Liver (tissue), 9 donors: ENCODE measurements around the gene WSCD1. TPM values are rescaled to one million over a fixed set of nuclear protein-coding genes. Genes with fewer than 3 reads are reported as not detected.

Experiments used
- DNase-seq: peaks from one replicate; pipeline ENCODE4 v3.0.0-alpha.2; 2017; ENCODE audit warnings: low spot score
- H3K27ac ChIP-seq, 2 donors: one replicate each; pipeline ENCODE4 v1.7.0; 2013; ENCODE audit warnings: inconsistent platforms in 2 of 2, low read length in 2 of 2, control low read depth in 1 of 2, low read depth in 1 of 2, mild to moderate bottlenecking in 1 of 2
- H3K27me3 ChIP-seq, 4 donors: one replicate each; pipeline versions ENCODE4 v1.6.1 to v1.7.0; 2013; ENCODE audit warnings: low read length in 3 of 4, inconsistent platforms in 1 of 4, mild to moderate bottlenecking in 1 of 4, moderate library complexity in 1 of 4; ENCODE audit not compliant: control insufficient read depth in 4 of 4, insufficient read depth in 4 of 4
- H3K36me3 ChIP-seq, 4 donors: one replicate each; pipeline versions ENCODE4 v1.6.1 to v1.7.0; 2013; ENCODE audit warnings: low read length in 3 of 4, mild to moderate bottlenecking in 3 of 4, low read depth in 1 of 4, moderate library complexity in 1 of 4; ENCODE audit not compliant: control insufficient read depth in 4 of 4, insufficient read depth in 3 of 4
- H3K4me1 ChIP-seq, 4 donors: one replicate each; pipeline versions ENCODE4 v1.6.1 to v1.7.0; 2013; ENCODE audit warnings: low read length in 3 of 4, mild to moderate bottlenecking in 3 of 4, moderate library complexity in 1 of 4; ENCODE audit not compliant: control insufficient read depth in 4 of 4, insufficient read depth in 4 of 4
- H3K4me3 ChIP-seq, 3 donors: one replicate each; pipeline versions ENCODE4 v1.6.1 to v1.7.0; 2013; ENCODE audit warnings: low read length in 3 of 3, control low read depth in 1 of 3, low read depth in 1 of 3, mild to moderate bottlenecking in 1 of 3
- H3K9ac ChIP-seq, 2 donors: one replicate each; pipeline ENCODE4 v1.7.0; 2013; ENCODE audit warnings: low read length in 2 of 2, mild to moderate bottlenecking in 2 of 2, moderate library complexity in 2 of 2, control low read depth in 1 of 2, low read depth in 1 of 2
- H3K9me3 ChIP-seq, 4 donors: one replicate each; pipeline versions ENCODE4 v1.6.1 to v1.7.0; 2013; ENCODE audit warnings: low read length in 3 of 4; ENCODE audit not compliant: control insufficient read depth in 4 of 4
- CTCF ChIP-seq: fragments of 150-350 bp; IDR thresholded peaks from 2 replicates; pipeline ENCODE4 v1.5.1; 2017; ENCODE audit warnings: improper control_type of control experiment, low read depth, low read length; ENCODE audit not compliant: missing input control
- EGR1 ChIP-seq, 2 donors: IDR thresholded peaks; 2 replicates each; pipeline ENCODE4 v1.6.1; 2016 to 2018; ENCODE audit warnings: antibody characterized with exemption in 2 of 2, low read depth in 2 of 2
- FOXA1 ChIP-seq: IDR thresholded peaks from 2 replicates; pipeline ENCODE4 v1.6.1; 2016; ENCODE audit warnings: antibody characterized with exemption
- GABPA ChIP-seq, 2 donors: IDR thresholded peaks in 1 of 2; conservative IDR thresholded peaks in 1 of 2; 2 replicates each; pipeline ENCODE4 v1.6.1; 2016; ENCODE audit warnings: antibody characterized with exemption in 2 of 2, mild to moderate bottlenecking in 1 of 2, moderate library complexity in 1 of 2
- JUND ChIP-seq, 2 donors: IDR thresholded peaks; 2 replicates each; pipeline ENCODE4 v1.6.1; 2016; ENCODE audit warnings: antibody characterized with exemption in 2 of 2
- NR2F2 ChIP-seq: IDR thresholded peaks from 2 replicates; pipeline ENCODE4 v1.6.1; 2016; ENCODE audit warnings: antibody characterized with exemption
- RAD21 ChIP-seq, 2 donors: IDR thresholded peaks; 2 replicates each; pipeline ENCODE4 v1.6.1; 2016; ENCODE audit warnings: antibody characterized with exemption in 2 of 2, mild to moderate bottlenecking in 2 of 2
- REST ChIP-seq: IDR thresholded peaks from 2 replicates; pipeline ENCODE4 v1.6.1; 2016; ENCODE audit warnings: antibody characterized with exemption, mild to moderate bottlenecking
- RXRA ChIP-seq, 2 donors: IDR thresholded peaks; 2 replicates each; pipeline ENCODE4 v1.6.1; 2017 to 2018; ENCODE audit warnings: antibody characterized with exemption in 2 of 2, mild to moderate bottlenecking in 1 of 2
- SP1 ChIP-seq: IDR thresholded peaks from 2 replicates; pipeline ENCODE4 v1.6.1; 2018; ENCODE audit warnings: antibody characterized with exemption, mild to moderate bottlenecking
- ZBTB33 ChIP-seq: IDR thresholded peaks from 2 replicates; pipeline ENCODE4 v1.6.1; 2016; ENCODE audit warnings: antibody characterized with exemption
- WGBS: extraction: QIAGEN DNeasy Blood & Tissue Kit; methylation state at CpG from one replicate; pipeline ENCODE4 v1.1.7; 2013; 5-methylcytosine and 5-hydroxymethylcytosine counted together
- polyA plus RNA-seq, 2 donors: library from polyadenylated mRNA; stranded (reverse) in 1 of 2; unstranded in 1 of 2; fragments of 200-250 nt in 1 of 2; fragments of >200 nt in 1 of 2; fragmentation: Nextera tagmentation in 1 of 2; extraction: Ambion mirVana in 1 of 2; gene quantifications; one replicate each; pipeline versions ENCODE4 v1.2.1 to v1.2.3, GENCODE V29; 2013 to 2015
- total RNA-seq, 2 donors: library from RNA; depleted of rRNA; stranded (reverse); fragments of >200 nt; gene quantifications; one replicate each; pipeline ENCODE4 v1.2.3, GENCODE V29; 2014
- donor health status: healthy.
- donor health status: healthy.
- donor health status: healthy.
- donor health status: healthy.
- donor health status: healthy.

The WSCD1 gene
- total and polyA plus RNA-seq, 4 donors, result 0.10 to 3.8 (median 1.3) TPM

GRCh38 chr17:6165806-6166205 is 95.6 kb downstream of the WSCD1 start:
- no peak overlapping the region for H3K27ac ChIP-seq
- WGBS, result 87% methylated on average over 6 of the region's 6 CpGs
- H3K27me3 ChIP-seq, result peaks cover 0 to 6% (median 0%) of the 10 kb centered on the region in 4 donors
- no peak overlapping the region for H3K4me3 ChIP-seq
- DNase-seq, result no peak
- H3K9ac ChIP-seq, result no peak overlapping the region
- no peaks in the 10 kb centered on the region for H3K4me1 ChIP-seq
- TF ChIP-seq RAD21 (IDR thresholded peaks at IDR 0.05) (no peak), EGR1 (IDR thresholded peaks at IDR 0.05; ENCODE audit: low read depth in 2 of 2) (no peak), REST (no peak), ZBTB33 (no peak), GABPA (IDR thresholded peaks at IDR 0.05 in 1 of 2, conservative IDR thresholded peaks at IDR 0.05 in 1 of 2) (no peak), RXRA (IDR thresholded peaks at IDR 0.05) (no peak), JUND (IDR thresholded peaks at IDR 0.05) (no peak), SP1 (no peak), CTCF (no peak), NR2F2 (no peak), FOXA1 (no peak)
- H3K9me3 ChIP-seq, result no peaks in the 10 kb centered on the region
- no peaks in the 10 kb centered on the region for H3K36me3 ChIP-seq

GRCh38 chr17:6166492-6167179 is 96.5 kb downstream of the WSCD1 start:
- Histone ChIP-seq H3K36me3 (no peaks in the 10 kb centered on the region), H3K4me3 (no peak overlapping the region), H3K27me3 (peaks cover 0 to 6% (median 0%) of the 10 kb centered on the region in 4 donors), H3K9ac (no peak overlapping the region), H3K9me3 (no peaks in the 10 kb centered on the region), H3K4me1 (no peaks in the 10 kb centered on the region), H3K27ac (no peak overlapping the region)
- no peak for TF ChIP-seq ZBTB33
- peak; percentile 58 for TF ChIP-seq REST
- DNase-seq, result no peak
- WGBS, result 57% methylated on average over 6 of the region's 6 CpGs
